Smooth muscle cell (in vitro differentiated cells): ENCODE results near the gene PHAX. TPM values are rescaled to one million over a fixed set of nuclear protein-coding genes. Genes with fewer than 3 reads are reported as not detected.
"Not testable (repeated sequence)": the region's sequence is repeated elsewhere in the genome, so short reads cannot be mapped to it uniquely, and the experiment has no call there.

Experiments
- DNase-seq: peaks from one replicate; lab custom pipeline; 2025; ENCODE audit not compliant: unreplicated experiment; lab: John Stamatoyannopoulos, UW
- H2AFZ ChIP-seq: fragments of 200-600 bp; sonication (generic); 2 replicates; pipeline ENCODE4 v1.6.0; 2016; ENCODE audit warnings: antibody characterized with exemption, low read depth, mild to moderate bottlenecking
- H3F3A ChIP-seq: fragments of 200-600 bp; sonication (generic); 2 replicates; pipeline ENCODE4 v1.6.0; 2017; ENCODE audit warnings: antibody characterized with exemption, low read depth
- H3K27ac ChIP-seq: fragments of 200-600 bp; sonication (generic); 2 replicates; pipeline ENCODE4 v1.5.1; 2016; ENCODE audit warnings: low read depth, mild to moderate bottlenecking
- H3K27me3 ChIP-seq: fragments of 200-600 bp; sonication (generic); 2 replicates; pipeline ENCODE4 v1.6.1; 2016; ENCODE audit warnings: low read depth, mild to moderate bottlenecking
- H3K36me3 ChIP-seq: fragments of 200-600 bp; sonication (generic); 2 replicates; pipeline ENCODE4 v1.5.1; 2016; ENCODE audit warnings: low read depth
- H3K4me1 ChIP-seq: fragments of 200-600 bp; sonication (generic); 2 replicates; pipeline ENCODE4 v1.5.1; 2016; ENCODE audit warnings: low read depth
- H3K4me2 ChIP-seq: fragments of 200-600 bp; sonication (generic); 2 replicates; pipeline ENCODE4 v1.6.0; 2016; ENCODE audit warnings: mild to moderate bottlenecking
- H3K4me3 ChIP-seq: fragments of 200-600 bp; sonication (generic); 2 replicates; pipeline ENCODE4 v1.5.1; 2016; ENCODE audit warnings: mild to moderate bottlenecking
- H3K79me2 ChIP-seq: fragments of 200-600 bp; sonication (generic); 2 replicates; pipeline ENCODE4 v1.6.0; 2016; ENCODE audit warnings: low read depth, mild to moderate bottlenecking
- H3K9ac ChIP-seq: fragments of 200-600 bp; sonication (generic); 2 replicates; pipeline ENCODE4 v1.6.0; 2016; ENCODE audit warnings: low read depth
- H3K9me3 ChIP-seq: fragments of 200-600 bp; sonication (generic); replicated peaks from 2 replicates; pipeline ENCODE4 v1.5.1; 2016; ENCODE audit warnings: low read depth
- H4K20me1 ChIP-seq: fragments of 200-600 bp; sonication (generic); 2 replicates; pipeline ENCODE4 v1.6.0; 2016; ENCODE audit warnings: low read depth
- WGBS: methylation state at CpG from one replicate; pipeline ENCODE4 v1.1.7; 2016; ENCODE audit warnings: low lambda C conversion rate; 5-methylcytosine and 5-hydroxymethylcytosine counted together
- polyA plus RNA-seq: library from polyadenylated mRNA; unstranded; fragments of >200 nt; fragmentation: Nextera tagmentation; extraction: Ambion mirVana; gene quantifications from 2 replicates; pipeline ENCODE4 v1.2.1, GENCODE V29; 2016
- total RNA-seq: library from RNA; depleted of rRNA; stranded (reverse); fragments of >200 nt; gene quantifications from 2 replicates; pipeline ENCODE4 v1.2.3, GENCODE V29; 2014
- TF ChIP-seq, protein P1 (sequence below): fragments of 200-600 bp; sonication (generic); IDR thresholded peaks from 2 replicates; pipeline ENCODE4 v1.5.1; 2017; ENCODE audit warnings: borderline replicate concordance, mild to moderate bottlenecking, antibody characterized with exemption; ENCODE audit not compliant: insufficient read depth, poor library complexity, severe bottlenecking

PHAX gene
- total and polyA plus RNA-seq, 2 experiments from 2014 or later: 34.4 to 45.4 TPM

DNA sequence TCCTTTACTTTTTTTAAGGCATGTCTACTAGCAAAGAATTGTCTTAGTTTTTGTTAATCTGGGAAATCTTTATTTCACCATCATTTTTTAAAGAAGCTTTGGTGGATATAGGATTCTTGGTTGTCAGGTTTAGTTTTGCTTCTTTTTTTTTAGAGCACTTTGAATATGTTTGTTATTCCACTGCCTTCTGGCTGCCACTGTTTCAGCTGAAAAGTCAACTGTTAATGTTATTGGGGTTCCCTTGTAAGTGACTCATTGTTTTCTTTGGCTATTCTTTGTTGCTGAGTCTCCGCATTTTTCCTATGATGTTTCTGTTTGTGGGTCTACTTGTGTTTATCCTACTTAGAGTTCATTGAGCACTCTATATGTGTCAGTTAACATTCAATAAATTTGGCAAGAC lies 44.4 kb downstream of the PHAX start:
- WGBS: 82% methylated on average over 1 of the region's 1 CpG
- no peak overlapping the region for H3K4me3 ChIP-seq
- H3K9ac ChIP-seq: no peak overlapping the region
- no peak overlapping the region for H2AFZ ChIP-seq
- no peaks in the 10 kb centered on the region for H3K79me2 ChIP-seq
- DNase-seq: no peak
- H3F3A ChIP-seq: no peaks in the 10 kb centered on the region
- no peaks in the 10 kb centered on the region for H3K4me1 ChIP-seq
- H3K27me3 ChIP-seq: no peaks in the 10 kb centered on the region
- H3K9me3 ChIP-seq: peaks cover 4% of the 10 kb centered on the region
- no peak overlapping the region for H3K27ac ChIP-seq
- no peaks in the 10 kb centered on the region for H4K20me1 ChIP-seq
- TF ChIP-seq, protein P1, sequence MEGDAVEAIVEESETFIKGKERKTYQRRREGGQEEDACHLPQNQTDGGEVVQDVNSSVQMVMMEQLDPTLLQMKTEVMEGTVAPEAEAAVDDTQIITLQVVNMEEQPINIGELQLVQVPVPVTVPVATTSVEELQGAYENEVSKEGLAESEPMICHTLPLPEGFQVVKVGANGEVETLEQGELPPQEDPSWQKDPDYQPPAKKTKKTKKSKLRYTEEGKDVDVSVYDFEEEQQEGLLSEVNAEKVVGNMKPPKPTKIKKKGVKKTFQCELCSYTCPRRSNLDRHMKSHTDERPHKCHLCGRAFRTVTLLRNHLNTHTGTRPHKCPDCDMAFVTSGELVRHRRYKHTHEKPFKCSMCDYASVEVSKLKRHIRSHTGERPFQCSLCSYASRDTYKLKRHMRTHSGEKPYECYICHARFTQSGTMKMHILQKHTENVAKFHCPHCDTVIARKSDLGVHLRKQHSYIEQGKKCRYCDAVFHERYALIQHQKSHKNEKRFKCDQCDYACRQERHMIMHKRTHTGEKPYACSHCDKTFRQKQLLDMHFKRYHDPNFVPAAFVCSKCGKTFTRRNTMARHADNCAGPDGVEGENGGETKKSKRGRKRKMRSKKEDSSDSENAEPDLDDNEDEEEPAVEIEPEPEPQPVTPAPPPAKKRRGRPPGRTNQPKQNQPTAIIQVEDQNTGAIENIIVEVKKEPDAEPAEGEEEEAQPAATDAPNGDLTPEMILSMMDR: no peak
- no peaks in the 10 kb centered on the region for H3K36me3 ChIP-seq
- H3K4me2 ChIP-seq: no peak overlapping the region

DNA sequence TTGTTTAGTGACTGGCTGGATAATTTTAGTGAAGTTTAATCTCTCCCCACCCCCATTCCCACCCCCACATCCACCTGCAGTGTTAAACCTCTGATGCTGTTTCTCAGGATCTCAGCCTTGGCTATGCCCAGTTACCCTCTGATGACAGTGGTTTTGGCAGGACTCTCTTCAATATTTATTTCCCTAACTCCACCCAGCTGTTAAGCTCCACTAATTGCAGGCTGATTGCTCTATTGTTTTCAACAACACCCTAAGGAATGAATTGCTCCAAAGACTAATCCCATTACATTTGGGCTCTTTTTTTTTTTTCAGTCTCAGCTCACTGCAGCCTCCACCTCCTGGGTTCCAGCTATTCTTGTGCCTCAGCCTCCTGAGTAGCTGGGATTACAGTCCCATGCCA lies 46.3 kb downstream of the PHAX start:
- Histone ChIP-seq H3K9me3 (peaks cover 4% of the 10 kb centered on the region), H2AFZ (no peak overlapping the region), H3K36me3 (no peaks in the 10 kb centered on the region), H3K27ac (no peak overlapping the region), H3K4me1 (no peaks in the 10 kb centered on the region), H3F3A (no peaks in the 10 kb centered on the region), H3K4me2 (no peak overlapping the region), H3K27me3 (no peaks in the 10 kb centered on the region), H3K9ac (no peak overlapping the region), H3K4me3 (no peak overlapping the region), H3K79me2 (no peaks in the 10 kb centered on the region), H4K20me1 (no peaks in the 10 kb centered on the region)
- TF ChIP-seq, protein P1: no peak
- DNase-seq: no peak

DNA sequence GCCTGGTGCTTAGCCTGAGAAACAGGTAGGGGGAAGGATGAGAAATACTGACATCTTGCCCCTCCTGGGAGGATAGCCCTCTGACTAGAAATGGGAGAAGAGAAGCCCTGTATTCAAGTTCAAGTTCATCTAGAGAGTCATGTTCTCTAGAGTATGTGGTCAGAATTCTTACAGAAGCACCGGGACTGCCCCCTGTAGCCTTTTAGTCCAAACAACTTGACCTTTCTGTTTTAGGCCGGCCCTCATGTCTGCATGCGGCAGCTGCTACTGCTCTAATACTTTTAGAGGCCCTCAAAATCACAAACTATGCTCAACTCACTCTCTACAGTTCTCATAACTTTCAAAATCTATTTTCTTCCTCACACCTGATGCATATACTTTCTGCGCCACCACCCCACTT lies 47.7 kb downstream of the PHAX start:
- H3K4me1 ChIP-seq: no peaks in the 10 kb centered on the region
- H3K4me3 ChIP-seq: no peak overlapping the region
- no peak overlapping the region for H3K9ac ChIP-seq
- no peaks in the 10 kb centered on the region for H3K27me3 ChIP-seq
- WGBS: 87% methylated on average over 4 of the region's 4 CpGs
- DNase-seq: no peak
- H3K36me3 ChIP-seq: no peaks in the 10 kb centered on the region
- TF ChIP-seq, protein P1: no peak
- H2AFZ ChIP-seq: no peak overlapping the region
- H3K27ac ChIP-seq: no peak overlapping the region
- no peaks in the 10 kb centered on the region for H3K79me2 ChIP-seq
- H3K9me3 ChIP-seq: peaks cover 4% of the 10 kb centered on the region
- H3K4me2 ChIP-seq: no peak overlapping the region
- H3F3A ChIP-seq: no peaks in the 10 kb centered on the region
- no peaks in the 10 kb centered on the region for H4K20me1 ChIP-seq

DNA sequence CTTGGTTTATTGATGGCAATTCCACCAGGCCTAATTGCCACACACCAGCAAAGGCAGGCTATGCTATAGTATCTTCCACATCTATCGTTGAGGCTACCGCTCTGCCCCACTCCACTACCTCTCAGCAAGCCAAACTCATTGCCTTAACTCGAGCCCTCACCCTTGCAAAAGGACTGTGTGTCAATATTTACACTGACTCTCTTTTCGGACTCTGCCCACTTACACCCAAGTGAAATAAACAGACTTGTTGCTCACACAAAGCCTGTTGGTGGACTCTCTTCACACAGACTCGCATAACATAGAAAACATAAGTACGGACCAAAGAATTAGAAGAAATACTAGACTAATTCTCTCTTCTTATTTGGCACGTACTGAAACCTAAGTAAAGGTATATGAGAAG lies 48.3 kb downstream of the PHAX start:
- not testable (repeated sequence) for H3K4me2 ChIP-seq, H3K36me3 ChIP-seq, DNase-seq

DNA sequence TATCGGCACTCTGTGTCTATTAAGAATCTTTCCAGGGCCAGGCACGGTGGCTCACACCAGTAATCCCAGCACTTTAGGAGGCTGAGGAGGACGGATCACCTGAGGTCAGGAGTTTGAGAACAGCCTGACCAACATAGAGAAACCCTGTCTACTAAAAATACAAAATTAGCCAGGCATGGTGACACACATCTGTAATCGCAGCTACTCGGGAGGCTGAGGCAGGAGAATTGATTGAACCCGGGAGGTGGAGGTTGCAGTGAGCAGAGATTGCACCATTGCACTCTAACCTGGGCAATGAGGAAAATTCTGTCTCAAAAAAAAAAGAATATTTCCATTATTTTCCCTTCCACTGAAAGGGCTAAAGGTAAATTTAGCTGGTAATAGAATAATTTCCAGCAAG lies 49.0 kb downstream of the PHAX start:
- H4K20me1 ChIP-seq, H3K4me3 ChIP-seq, H3K9ac ChIP-seq, H3K4me1 ChIP-seq, H3F3A ChIP-seq, H3K4me2 ChIP-seq, H3K27ac ChIP-seq, H3K9me3 ChIP-seq, H3K27me3 ChIP-seq, H3K36me3 ChIP-seq, H2AFZ ChIP-seq, DNase-seq, H3K79me2 ChIP-seq: not testable (repeated sequence)
- WGBS: 90% methylated on average over 6 of the region's 6 CpGs

More for the DNA sequence above, 48.3 kb downstream of the PHAX start:
- H3F3A ChIP-seq, H3K79me2 ChIP-seq, H3K9ac ChIP-seq, H3K9me3 ChIP-seq, H3K27me3 ChIP-seq, H3K4me1 ChIP-seq, H2AFZ ChIP-seq, H3K27ac ChIP-seq, H3K4me3 ChIP-seq, H4K20me1 ChIP-seq: not testable (repeated sequence)
- WGBS: 92% methylated on average over 7 of the region's 7 CpGs
